Endothelial cell (in vitro differentiated cells): ENCODE measurements around the gene PTPRK. TPM values are rescaled to one million over a fixed set of nuclear protein-coding genes. Genes with fewer than 3 reads are reported as not detected.

Experiments used
- DNase-seq: peaks from one replicate; pipeline ENCODE4 v3.0.0; 2021; ENCODE audit warnings: low spot score
- H3K27ac Mint-ChIP-seq: one replicate; pipeline ENCODE4 v1.8.0; 2021; ENCODE audit warnings: mixed read lengths, inconsistent platforms; ENCODE audit not compliant: unreplicated experiment
- H3K27me3 Mint-ChIP-seq: one replicate; pipeline ENCODE4 v1.8.0; 2021; ENCODE audit warnings: mild to moderate bottlenecking, moderate library complexity, mixed read lengths, inconsistent platforms; ENCODE audit not compliant: unreplicated experiment
- H3K36me3 Mint-ChIP-seq: one replicate; pipeline ENCODE4 v1.8.0; 2021; ENCODE audit warnings: mild to moderate bottlenecking, low read depth, mixed read lengths, inconsistent platforms; ENCODE audit not compliant: unreplicated experiment
- H3K4me1 Mint-ChIP-seq: one replicate; pipeline ENCODE4 v1.8.0; 2021; ENCODE audit warnings: mild to moderate bottlenecking, mixed read lengths, inconsistent platforms; ENCODE audit not compliant: unreplicated experiment
- H3K4me3 Mint-ChIP-seq: one replicate; pipeline ENCODE4 v1.8.0; 2021; ENCODE audit warnings: mild to moderate bottlenecking, mixed read lengths, inconsistent platforms; ENCODE audit not compliant: unreplicated experiment
- H3K9me3 Mint-ChIP-seq: one replicate; pipeline ENCODE4 v1.8.0; 2021; ENCODE audit warnings: mixed read lengths, inconsistent platforms; ENCODE audit not compliant: unreplicated experiment
- CTCF ChIP-seq: fragments of 200-600 bp; sonication (generic); IDR thresholded peaks from one replicate; pipeline ENCODE4 v1.5.0; 2021; ENCODE audit warnings: antibody characterized with exemption; ENCODE audit not compliant: unreplicated experiment
- total RNA-seq: library from RNA; stranded (reverse); fragmentation: NEBNext Ultra II Directional; extraction: Animal tissue kit (Norgen Biotek cat#: 25700); gene quantifications from one replicate; pipeline ENCODE4 v1.2.1, GENCODE V29; 2021; ENCODE audit not compliant: unreplicated experiment

PTPRK gene
- total RNA-seq, 1 donor from 2014 or later: 47.3 TPM

- Mint-ChIP-seq H3K27me3 (no peaks in the 10 kb centered on the region), H3K9me3 (no peaks in the 10 kb centered on the region), H3K36me3 (no peaks in the 10 kb centered on the region), H3K4me3 (no peak overlapping the region), H3K4me1 (no peaks in the 10 kb centered on the region), H3K27ac (no peak overlapping the region)
- no peak for DNase-seq
- TF ChIP-seq CTCF: no peak
These were observed 409.3 kb downstream of the PTPRK start for GRCh38 chr6:128111096-128111495.

- TF ChIP-seq CTCF: no peak
- no peaks in the 10 kb centered on the region for H3K9me3 Mint-ChIP-seq
- no peaks in the 10 kb centered on the region for H3K4me1 Mint-ChIP-seq
- no peak overlapping the region for H3K4me3 Mint-ChIP-seq
- DNase-seq: no peak
- peaks cover 3% of the 10 kb centered on the region for H3K27me3 Mint-ChIP-seq
- H3K36me3 Mint-ChIP-seq: no peaks in the 10 kb centered on the region
- H3K27ac Mint-ChIP-seq: no peak overlapping the region
These were observed 412.7 kb downstream of the PTPRK start for GRCh38 chr6:128107682-128108081.

GRCh38 chr6:128099571-128100197 is 420.7 kb downstream of the PTPRK start:
- Mint-ChIP-seq H3K9me3 (no peaks in the 10 kb centered on the region), H3K36me3 (no peaks in the 10 kb centered on the region), H3K4me3 (no peak overlapping the region), H3K4me1 (no peaks in the 10 kb centered on the region), H3K27me3 (peaks cover 3% of the 10 kb centered on the region), H3K27ac (no peak overlapping the region)
- TF ChIP-seq CTCF: no peak
- no peak for DNase-seq

GRCh38 chr6:128098000-128098581 is 422.3 kb downstream of the PTPRK start:
- Mint-ChIP-seq H3K36me3 (no peaks in the 10 kb centered on the region), H3K27me3 (no peaks in the 10 kb centered on the region), H3K9me3 (no peaks in the 10 kb centered on the region), H3K4me1 (no peaks in the 10 kb centered on the region), H3K27ac (no peak overlapping the region), H3K4me3 (no peak overlapping the region)
- no peak for TF ChIP-seq CTCF
- DNase-seq: no peak

- no peaks in the 10 kb centered on the region for H3K36me3 Mint-ChIP-seq
- no peaks in the 10 kb centered on the region for H3K27me3 Mint-ChIP-seq
- no peak for DNase-seq
- no peak overlapping the region for H3K4me3 Mint-ChIP-seq
- TF ChIP-seq CTCF: no peak
- H3K4me1 Mint-ChIP-seq: no peaks in the 10 kb centered on the region
- H3K27ac Mint-ChIP-seq: no peak overlapping the region
- H3K9me3 Mint-ChIP-seq: no peaks in the 10 kb centered on the region
These were observed 423.4 kb downstream of the PTPRK start for GRCh38 chr6:128097009-128097408.
